Measurements from ENCODE around the gene FBLN7.

The FBLN7 gene

DNA sequence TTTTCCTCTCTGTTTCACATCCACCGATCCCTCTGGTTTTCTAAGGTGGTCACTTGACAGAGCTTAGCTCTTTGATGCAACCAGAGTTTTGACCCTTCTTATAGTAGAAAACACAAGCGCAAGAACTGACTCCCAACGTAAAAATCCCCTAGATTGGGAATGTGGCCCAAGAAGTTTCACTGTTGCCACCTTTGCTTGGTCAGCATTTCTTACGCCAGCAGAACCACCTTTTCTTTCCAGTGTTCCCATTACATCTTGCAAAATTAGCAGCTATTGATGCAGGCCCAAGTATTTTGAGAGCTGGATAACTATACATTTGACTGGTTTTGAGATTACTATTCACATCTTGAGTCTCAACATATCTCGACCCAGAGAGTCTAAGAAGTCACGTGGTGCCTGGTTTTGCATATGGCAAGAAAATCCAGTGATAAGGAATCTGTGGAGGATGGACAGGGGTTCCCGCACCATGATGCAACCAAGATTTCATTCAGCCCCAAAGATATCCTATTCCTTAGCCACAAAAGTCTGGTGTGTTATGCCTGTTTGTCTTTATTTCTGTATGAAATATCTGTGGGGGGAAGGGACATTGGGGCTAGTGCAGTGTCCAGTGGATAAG, 37.9 kb downstream of the FBLN7 start:
- no peak overlapping the region for H3K4me3 Mint-ChIP-seq
- no peaks in the 10 kb centered on the region for H3K9me3 Mint-ChIP-seq
- peaks cover 13% of the 10 kb centered on the region for H3K4me1 Mint-ChIP-seq (ENCODE audit: low read depth)
- H3K27me3 Mint-ChIP-seq (ENCODE audit: low read depth): no peaks in the 10 kb centered on the region
- no peak overlapping the region for H3K27ac Mint-ChIP-seq
- H3K36me3 Mint-ChIP-seq (ENCODE audit: low read depth): no peaks in the 10 kb centered on the region

DNA sequence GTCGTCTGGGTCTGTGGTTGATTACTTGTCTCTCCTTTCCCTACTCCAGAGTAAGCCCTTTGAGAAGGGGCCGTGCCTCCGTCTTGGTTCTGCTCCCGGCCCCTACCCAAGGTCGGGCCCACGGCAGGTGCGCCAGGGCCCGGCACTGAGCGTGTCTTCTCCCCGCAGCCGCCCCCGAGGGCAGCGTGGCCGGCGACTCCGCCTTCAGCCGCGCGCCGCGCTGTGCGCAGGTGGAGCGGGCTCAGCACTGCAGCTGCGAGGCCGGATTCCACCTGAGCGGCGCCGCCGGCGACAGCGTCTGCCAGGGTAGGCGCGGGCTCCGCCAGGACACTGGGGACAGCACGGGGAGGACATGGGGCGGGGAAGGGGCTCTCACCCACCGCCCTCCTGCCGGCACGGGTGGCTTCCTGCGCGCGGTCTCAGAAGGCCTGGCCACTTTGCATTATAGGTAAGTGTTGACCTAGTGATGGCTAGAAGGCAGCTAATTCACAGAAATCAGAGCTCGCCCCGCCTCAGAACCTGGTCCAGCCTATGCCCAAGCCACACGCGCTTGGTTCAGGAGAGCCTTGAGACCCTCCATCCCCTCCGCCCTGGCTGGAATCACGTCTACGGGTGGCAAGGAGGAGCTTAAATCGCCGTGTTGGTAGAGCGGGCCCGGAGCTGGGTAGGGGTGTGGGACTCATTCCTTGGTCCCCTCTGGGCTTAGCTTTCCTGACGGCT, 43.5 kb downstream of the FBLN7 start:
- no peaks in the 10 kb centered on the region for H3K27me3 Mint-ChIP-seq (ENCODE audit: low read depth)
- H3K9me3 Mint-ChIP-seq: no peaks in the 10 kb centered on the region
- H3K4me1 Mint-ChIP-seq (ENCODE audit: low read depth): peaks cover 40% of the 10 kb centered on the region
- peak overlapping the region; percentile 85 for H3K27ac Mint-ChIP-seq
- peak overlapping the region; percentile 80 for H3K4me3 Mint-ChIP-seq
- peaks cover 15% of the 10 kb centered on the region for H3K36me3 Mint-ChIP-seq (ENCODE audit: low read depth)

DNA sequence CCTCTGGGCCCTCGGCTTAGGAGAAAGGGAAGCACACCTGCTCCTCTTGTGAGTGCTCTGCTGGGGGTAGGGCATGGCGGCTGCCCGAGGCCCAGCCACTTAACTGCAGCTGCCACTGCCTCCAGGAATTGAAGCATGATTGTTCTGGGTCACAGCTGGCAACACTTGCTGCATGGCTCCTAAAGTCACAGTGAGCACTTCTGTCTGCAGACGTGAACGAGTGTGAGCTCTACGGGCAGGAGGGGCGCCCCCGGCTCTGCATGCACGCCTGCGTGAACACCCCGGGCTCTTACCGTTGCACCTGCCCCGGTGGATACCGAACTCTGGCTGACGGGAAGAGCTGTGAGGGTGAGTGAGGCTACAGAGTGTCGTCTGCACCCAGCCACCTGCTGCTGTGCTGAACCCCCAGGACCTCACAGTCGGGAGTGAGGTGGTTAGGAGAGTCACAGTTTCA, 44.4 kb downstream of the FBLN7 start:
- no peaks in the 10 kb centered on the region for H3K27me3 Mint-ChIP-seq (ENCODE audit: low read depth)
- peak overlapping the region; percentile 80 for H3K4me3 Mint-ChIP-seq
- peak overlapping the region; percentile 85 for H3K27ac Mint-ChIP-seq
- peaks cover 47% of the 10 kb centered on the region for H3K4me1 Mint-ChIP-seq (ENCODE audit: low read depth)
- H3K36me3 Mint-ChIP-seq (ENCODE audit: low read depth): peaks cover 18% of the 10 kb centered on the region
- no peaks in the 10 kb centered on the region for H3K9me3 Mint-ChIP-seq

- peaks cover 24% of the 10 kb centered on the region for H3K36me3 Mint-ChIP-seq (ENCODE audit: low read depth)
- H3K4me3 Mint-ChIP-seq: peak overlapping the region; percentile 80
- H3K4me1 Mint-ChIP-seq (ENCODE audit: low read depth): peaks cover 56% of the 10 kb centered on the region
- H3K27ac Mint-ChIP-seq: peak overlapping the region; percentile 85
- H3K9me3 Mint-ChIP-seq: no peaks in the 10 kb centered on the region
- H3K27me3 Mint-ChIP-seq (ENCODE audit: low read depth): no peaks in the 10 kb centered on the region
Observed at GRCh38 chr2:112183327-112184025, 45.3 kb downstream of the FBLN7 start.

- H3K9me3 Mint-ChIP-seq: no peaks in the 10 kb centered on the region
Observed at GRCh38 chr2:112184121-112184520, 45.9 kb downstream of the FBLN7 start.

GRCh38 chr2:112185131-112185530, 46.9 kb downstream of the FBLN7 start:
- H3K4me3 Mint-ChIP-seq: no peak overlapping the region
- no peaks in the 10 kb centered on the region for H3K27me3 Mint-ChIP-seq (ENCODE audit: low read depth)
- peaks cover 68% of the 10 kb centered on the region for H3K4me1 Mint-ChIP-seq (ENCODE audit: low read depth)

More at GRCh38 chr2:112184121-112184520, 45.9 kb downstream of the FBLN7 start:
- Mint-ChIP-seq H3K4me1 (ENCODE audit: low read depth) (peaks cover 61% of the 10 kb centered on the region), H3K27me3 (ENCODE audit: low read depth) (no peaks in the 10 kb centered on the region), H3K4me3 (peak overlapping the region; percentile 18), H3K27ac (peak overlapping the region; percentile 85), H3K36me3 (ENCODE audit: low read depth) (peaks cover 29% of the 10 kb centered on the region)

DNA sequence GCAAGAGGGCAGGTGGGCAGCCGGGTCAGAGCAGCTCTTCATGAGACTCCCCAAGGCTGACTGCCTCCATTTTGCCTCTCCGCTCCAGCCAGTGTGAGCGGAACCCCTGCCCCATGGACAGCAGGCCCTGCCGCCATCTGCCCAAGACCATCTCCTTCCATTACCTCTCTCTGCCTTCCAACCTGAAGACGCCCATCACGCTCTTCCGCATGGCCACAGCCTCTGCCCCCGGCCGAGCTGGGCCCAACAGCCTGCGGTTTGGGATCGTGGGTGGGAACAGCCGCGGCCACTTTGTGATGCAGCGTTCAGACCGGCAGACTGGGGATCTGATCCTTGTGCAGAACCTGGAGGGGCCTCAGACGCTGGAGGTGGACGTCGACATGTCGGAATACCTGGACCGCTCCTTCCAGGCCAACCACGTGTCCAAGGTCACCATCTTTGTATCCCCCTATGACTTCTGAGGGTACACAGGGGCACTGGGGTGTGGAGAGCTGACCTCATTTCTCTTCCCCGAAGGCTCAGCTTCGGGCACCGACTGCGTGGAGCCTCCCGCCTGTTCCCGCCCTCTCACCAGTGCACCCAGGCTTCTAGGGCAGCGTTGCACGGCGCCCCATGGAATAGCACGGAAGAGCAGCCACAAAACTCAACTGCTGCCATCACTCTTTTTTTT, 49.0 kb downstream of the FBLN7 start:
- Mint-ChIP-seq H3K4me1 (ENCODE audit: low read depth) (peaks cover 76% of the 10 kb centered on the region), H3K27me3 (ENCODE audit: low read depth) (no peaks in the 10 kb centered on the region), H3K27ac (peak overlapping the region; percentile 94), H3K9me3 (no peaks in the 10 kb centered on the region), H3K36me3 (ENCODE audit: low read depth) (peaks cover 46% of the 10 kb centered on the region), H3K4me3 (peak overlapping the region; percentile 63)

More at GRCh38 chr2:112185131-112185530, 46.9 kb downstream of the FBLN7 start:
- Mint-ChIP-seq H3K27ac (no peak overlapping the region), H3K9me3 (no peaks in the 10 kb centered on the region), H3K36me3 (ENCODE audit: low read depth) (peaks cover 36% of the 10 kb centered on the region)

- Mint-ChIP-seq H3K4me3 (peak overlapping the region; percentile 63), H3K27me3 (ENCODE audit: low read depth) (no peaks in the 10 kb centered on the region), H3K27ac (peak overlapping the region; percentile 94), H3K36me3 (ENCODE audit: low read depth) (peaks cover 52% of the 10 kb centered on the region), H3K4me1 (ENCODE audit: low read depth) (peaks cover 70% of the 10 kb centered on the region), H3K9me3 (no peaks in the 10 kb centered on the region)
Observed at GRCh38 chr2:112187805-112188596, 49.8 kb downstream of the FBLN7 start.

DNA sequence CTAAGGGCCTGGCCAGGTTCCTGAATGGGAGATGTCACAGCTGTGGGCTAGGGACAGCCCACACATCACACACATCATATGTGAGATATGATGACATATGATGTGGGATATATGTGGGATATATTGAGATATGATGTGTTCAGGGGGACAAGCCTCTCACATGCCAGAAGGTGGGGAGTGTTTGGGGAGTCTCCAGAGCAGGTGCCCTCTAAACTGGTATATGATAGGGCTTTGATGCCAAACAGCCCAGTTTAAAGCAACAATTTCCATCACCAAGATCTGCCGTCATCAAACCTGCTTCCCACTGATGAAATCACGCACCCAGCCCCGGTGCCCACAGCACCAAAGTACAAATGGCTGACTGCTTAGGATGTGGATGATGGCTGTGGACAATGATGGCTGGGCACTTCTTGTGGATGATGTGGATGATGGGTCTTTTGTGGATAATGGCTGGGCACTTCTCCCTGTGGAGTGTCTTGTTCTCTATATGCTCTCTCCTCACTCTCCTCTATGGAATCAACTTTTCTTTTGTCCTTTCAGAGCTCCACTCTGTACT, 50.9 kb downstream of the FBLN7 start:
- Mint-ChIP-seq H3K4me3 (peak overlapping the region; percentile 63), H3K36me3 (ENCODE audit: low read depth) (peaks cover 49% of the 10 kb centered on the region), H3K27me3 (ENCODE audit: low read depth) (no peaks in the 10 kb centered on the region)

GRCh38 chr2:112194028-112194427, 55.8 kb downstream of the FBLN7 start:
- Mint-ChIP-seq H3K4me1 (ENCODE audit: low read depth) (peaks cover 49% of the 10 kb centered on the region), H3K9me3 (no peaks in the 10 kb centered on the region), H3K27me3 (ENCODE audit: low read depth) (no peaks in the 10 kb centered on the region), H3K4me3 (no peak overlapping the region), H3K36me3 (ENCODE audit: low read depth) (peaks cover 27% of the 10 kb centered on the region), H3K27ac (peak overlapping the region; percentile 28)

More for the DNA sequence above, 50.9 kb downstream of the FBLN7 start:
- Mint-ChIP-seq H3K27ac (peak overlapping the region; percentile 94), H3K4me1 (ENCODE audit: low read depth) (peaks cover 66% of the 10 kb centered on the region), H3K9me3 (no peaks in the 10 kb centered on the region)

- H3K27me3 Mint-ChIP-seq (ENCODE audit: low read depth): no peaks in the 10 kb centered on the region
- H3K4me3 Mint-ChIP-seq: peak overlapping the region; percentile 0
- peaks cover 25% of the 10 kb centered on the region for H3K36me3 Mint-ChIP-seq (ENCODE audit: low read depth)
- H3K4me1 Mint-ChIP-seq (ENCODE audit: low read depth): peaks cover 44% of the 10 kb centered on the region
- no peaks in the 10 kb centered on the region for H3K9me3 Mint-ChIP-seq
- H3K27ac Mint-ChIP-seq: peak overlapping the region; percentile 57
Observed at GRCh38 chr2:112194482-112194881, 56.3 kb downstream of the FBLN7 start.

DNA sequence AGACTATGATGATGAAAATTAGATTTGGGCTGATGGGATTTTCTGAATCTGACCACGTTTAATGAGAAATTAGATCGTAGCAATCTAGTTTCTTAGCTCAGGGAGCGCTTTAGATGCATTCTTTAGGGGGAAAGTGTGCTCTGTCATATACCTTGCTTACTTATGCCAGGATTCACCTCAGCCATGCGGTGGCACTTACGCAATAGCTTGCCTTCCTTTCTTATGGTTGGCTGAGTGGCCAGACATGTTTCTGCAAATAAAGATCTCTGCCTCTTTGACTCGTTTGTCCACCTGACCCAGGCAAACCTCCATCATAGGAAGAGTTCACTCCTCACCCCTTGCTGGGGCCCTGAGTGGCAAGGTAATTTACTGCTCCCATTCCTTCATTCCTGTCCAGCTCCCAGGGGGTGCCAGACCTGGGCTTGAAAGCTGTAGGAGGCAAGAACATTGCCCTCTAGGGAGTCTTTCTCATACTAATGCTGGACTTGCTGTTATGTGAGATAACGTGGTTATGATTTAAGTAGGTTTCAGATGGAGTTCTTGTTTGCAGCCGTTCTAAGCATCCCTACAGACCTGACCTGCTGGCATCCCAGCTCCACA, 57.1 kb downstream of the FBLN7 start:
- H3K4me3 Mint-ChIP-seq: no peak overlapping the region
- peaks cover 28% of the 10 kb centered on the region for H3K36me3 Mint-ChIP-seq (ENCODE audit: low read depth)
- H3K4me1 Mint-ChIP-seq (ENCODE audit: low read depth): peaks cover 40% of the 10 kb centered on the region
- H3K9me3 Mint-ChIP-seq: no peaks in the 10 kb centered on the region
- no peaks in the 10 kb centered on the region for H3K27me3 Mint-ChIP-seq (ENCODE audit: low read depth)
- no peak overlapping the region for H3K27ac Mint-ChIP-seq

GRCh38 chr2:112195950-112196349, 57.8 kb downstream of the FBLN7 start:
- Mint-ChIP-seq H3K27ac (no peak overlapping the region), H3K36me3 (ENCODE audit: low read depth) (peaks cover 24% of the 10 kb centered on the region), H3K4me1 (ENCODE audit: low read depth) (peaks cover 36% of the 10 kb centered on the region), H3K9me3 (no peaks in the 10 kb centered on the region), H3K4me3 (no peak overlapping the region), H3K27me3 (ENCODE audit: low read depth) (no peaks in the 10 kb centered on the region)

All from T-helper 1 cell treated with Interleukin-12 subunit alpha and Interleukin-12 subunit beta and Interleukin-4 antibody, amounts not matched to agents 30 μg/mL and 1 μg/mL, for 36 hours (primary cell).